ENCODE data around the gene CBR3.
"Not testable (repeated sequence)": the region's sequence is repeated elsewhere in the genome, so short reads cannot be mapped to it uniquely, and the experiment has no call there.

Gene CBR3

GRCh38 chr21:36120304-36120888 lies 14.5 kb upstream of the CBR3 start:
- DNase-seq (ENCODE audit: low spot score) = no peak

GRCh38 chr21:36122977-36123376 lies 11.9 kb upstream of the CBR3 start:
- no peak for DNase-seq (ENCODE audit: low spot score)

- no peak for DNase-seq (ENCODE audit: low spot score)
Measured at GRCh38 chr21:36124395-36124794, 10.5 kb upstream of the CBR3 start.

GRCh38 chr21:36125512-36126207 lies 9.2 kb upstream of the CBR3 start:
- peak; percentile 67 for DNase-seq (ENCODE audit: low spot score)

- DNase-seq (ENCODE audit: low spot score) = no peak
Measured at GRCh38 chr21:36126208-36126565, 8.7 kb upstream of the CBR3 start.

- DNase-seq (ENCODE audit: low spot score) = no peak
Measured at GRCh38 chr21:36126621-36127110, 8.2 kb upstream of the CBR3 start.

- DNase-seq (ENCODE audit: low spot score) = no peak
Measured at GRCh38 chr21:36127250-36127904, 7.5 kb upstream of the CBR3 start.

- DNase-seq (ENCODE audit: low spot score) = no peak
Measured at GRCh38 chr21:36127977-36128376, 6.9 kb upstream of the CBR3 start.

- no peak for DNase-seq (ENCODE audit: low spot score)
Measured at GRCh38 chr21:36129219-36129618, 5.7 kb upstream of the CBR3 start.

GRCh38 chr21:36130414-36130762 lies 4.5 kb upstream of the CBR3 start:
- DNase-seq (ENCODE audit: low spot score) = not testable (repeated sequence)

- not testable (repeated sequence) for DNase-seq (ENCODE audit: low spot score)
Measured at GRCh38 chr21:36130839-36131238, 4.0 kb upstream of the CBR3 start.

GRCh38 chr21:36132696-36133095 lies 2.2 kb upstream of the CBR3 start:
- DNase-seq (ENCODE audit: low spot score) = no peak

- peak; percentile 68 for DNase-seq (ENCODE audit: low spot score)
Measured at GRCh38 chr21:36135391-36136102, 668 bp downstream of the CBR3 start.

- not testable (repeated sequence) for DNase-seq (ENCODE audit: low spot score)
Measured at GRCh38 chr21:36139791-36140190, 4.9 kb downstream of the CBR3 start.

GRCh38 chr21:36141513-36141925 lies 6.6 kb downstream of the CBR3 start:
- DNase-seq (ENCODE audit: low spot score) = peak; percentile 91

GRCh38 chr21:36144233-36144632 lies 9.4 kb downstream of the CBR3 start:
- DNase-seq (ENCODE audit: low spot score) = not testable (repeated sequence)

- DNase-seq (ENCODE audit: low spot score) = no peak
Measured at GRCh38 chr21:36145259-36145658, 10.4 kb downstream of the CBR3 start.

- no peak for DNase-seq (ENCODE audit: low spot score)
Measured at GRCh38 chr21:36147911-36148310, 13.0 kb downstream of the CBR3 start.

GRCh38 chr21:36148886-36149285 lies 14.0 kb downstream of the CBR3 start:
- no peak for DNase-seq (ENCODE audit: low spot score)

GRCh38 chr21:36149788-36150711 lies 15.2 kb downstream of the CBR3 start:
- DNase-seq (ENCODE audit: low spot score) = no peak

GRCh38 chr21:36155603-36156338 lies 20.9 kb downstream of the CBR3 start:
- no peak for DNase-seq (ENCODE audit: low spot score)
